Posterior cingulate gyrus (tissue), 11 donors: ENCODE data around the gene EGFL8.
"Not testable (repeated sequence)": the region's sequence is repeated elsewhere in the genome, so short reads cannot be mapped to it uniquely, and the experiment has no call there.

ENCODE experiments used
- DNase-seq, 10 donors: peaks; one replicate each; pipeline versions ENCODE4 v3.0.0 to v3.0.0-alpha.2; 2020 to 2021; ENCODE audit warnings: mixed read lengths in 3 of 10
- intact Hi-C: fragments of 100-400 bp; cut with DNase I; formaldehyde crosslinking; loops from one replicate; pipeline ENCODE4 v1.15.1; 2023

EGFL8 gene

GRCh38 chr6:32140420-32141046 lies 23.9 kb upstream of the EGFL8 start:
- peak in 1 of 10 donors; percentile 12 for DNase-seq
- intact Hi-C loops, result no loop called here

GRCh38 chr6:32144238-32144637 lies 20.2 kb upstream of the EGFL8 start:
- intact Hi-C loops, result not testable (repeated sequence)
- DNase-seq, result peak in 1 of 10 donors; percentile 22

- DNase-seq, result no peak
- intact Hi-C loops, result no loop called here
Measured at GRCh38 chr6:32146287-32146686, 18.1 kb upstream of the EGFL8 start.

- no peak for DNase-seq
- intact Hi-C loops, result no loop called here
Measured at GRCh38 chr6:32146687-32147086, 17.7 kb upstream of the EGFL8 start.

- DNase-seq, result peak in 2 of 10 donors; percentile 31 to 55
- intact Hi-C loops, result no loop called here
Measured at GRCh38 chr6:32147401-32148132, 16.8 kb upstream of the EGFL8 start.

- intact Hi-C loops, result no loop called here
- DNase-seq, result peak in 4 of 10 donors; percentile 49 to 91 (median 83)
Measured at GRCh38 chr6:32148289-32149091, 15.9 kb upstream of the EGFL8 start.

GRCh38 chr6:32149092-32149755 lies 15.2 kb upstream of the EGFL8 start:
- peak in 1 of 10 donors; percentile 76 for DNase-seq
- intact Hi-C loops, result no loop called here

- intact Hi-C loops, result loop anchor here (5.0 kb wide), 1 partner anchor 33 kb away; no protein-coding TSS in a partner anchor
- DNase-seq, result peak in 2 of 10 donors; percentile 59 to 83
Measured at GRCh38 chr6:32149932-32150870, 14.2 kb upstream of the EGFL8 start.

GRCh38 chr6:32151181-32151862 lies 13.1 kb upstream of the EGFL8 start:
- intact Hi-C loops, result loop anchor here (5.0 kb wide), 1 partner anchor 34 kb away; no protein-coding TSS in a partner anchor

GRCh38 chr6:32151863-32152768 lies 12.3 kb upstream of the EGFL8 start, which contains the start of gene PRRT1:
TSS of gene PRRT1 (minus strand) at chr6:32151939. CDS start at chr6:32151827, 112 bp downstream.
- intact Hi-C loops, result loop anchor here (2.0 to 5.0 kb wide), 2 partner anchors 35 to 43 kb away; no protein-coding TSS in a partner anchor
- peak in 4 of 10 donors; percentile 29 to 86 (median 64) for DNase-seq

More at GRCh38 chr6:32151181-32151862, 13.1 kb upstream of the EGFL8 start:
- peak in 1 of 10 donors; percentile 49 for DNase-seq

- peak in 3 of 10 donors; percentile 32 to 86 (median 83) for DNase-seq
- intact Hi-C loops, result loop anchor here (2.0 to 5.0 kb wide), 2 partner anchors 36 to 42 kb away; no protein-coding TSS in a partner anchor
Measured at GRCh38 chr6:32152769-32153563, 11.4 kb upstream of the EGFL8 start.

- peak; percentile 81 to 98 (median 90) for DNase-seq
- intact Hi-C loops, result loop anchor here (1.0 to 5.0 kb wide), 3 partner anchors 24 to 41 kb away; partner anchors contain the start of gene FKBPL
Measured at GRCh38 chr6:32153564-32154513, 10.6 kb upstream of the EGFL8 start, which contains the start of gene PPT2. TSS of gene PPT2 (plus strand) at chr6:32154141. CDS start at chr6:32154595, 454 bp downstream.

GRCh38 chr6:32154514-32155161 lies 9.8 kb upstream of the EGFL8 start:
- intact Hi-C loops, result loop anchor here (1.0 to 5.0 kb wide), 2 partner anchors 24 to 37 kb away; partner anchors contain the start of gene FKBPL
- peak in 7 of 10 donors; percentile 40 to 93 (median 65) for DNase-seq

- intact Hi-C loops, result no loop called here
Measured at GRCh38 chr6:32156891-32157290, 7.5 kb upstream of the EGFL8 start.

More at GRCh38 chr6:32156891-32157290, 7.5 kb upstream of the EGFL8 start:
- DNase-seq, result no peak
